ENCODE data around the gene HLTF. TPM values are rescaled to one million over a fixed set of nuclear protein-coding genes. Genes with fewer than 3 reads are reported as not detected.

HLTF gene
- total and polyA plus RNA-seq, 5 experiments from 2014 or later, result 26.1 to 34.6 (median 31.0) TPM

GRCh38 chr3:149026718-149027117, 59.6 kb downstream of the HLTF start:
- H3K36me3 Mint-ChIP-seq, result peaks cover 12 to 73% (median 31%) of the 10 kb centered on the region in 3 donors
- no peak for DNase-seq

GRCh38 chr3:149023951-149024350, 62.4 kb downstream of the HLTF start:
- ATAC-seq (no peak), DNase-seq (no peak)
- H3K27me3 Mint-ChIP-seq, result no peaks in the 10 kb centered on the region
- peaks cover 0 to 6% (median 0%) of the 10 kb centered on the region in 9 donors for H3K9me3 Mint-ChIP-seq
- H3K36me3 Mint-ChIP-seq, result peaks cover 12 to 71% (median 28%) of the 10 kb centered on the region in 3 donors
- no peak overlapping the region for H3K27ac Mint-ChIP-seq
- H3K4me3 Mint-ChIP-seq, result no peak overlapping the region
- POLR2A ChIA-PET, result no interaction called here
- peaks cover 0 to 5% (median 2%) of the 10 kb centered on the region in 4 donors for H3K4me1 Mint-ChIP-seq

More at GRCh38 chr3:149026718-149027117, 59.6 kb downstream of the HLTF start:
- no peak for ATAC-seq
- Mint-ChIP-seq H3K4me1 (no peaks in the 10 kb centered on the region), H3K27me3 (no peaks in the 10 kb centered on the region), H3K27ac (peak overlapping the region in 8 of 10 donors; percentile 5 to 80 (median 52)), H3K4me3 (no peak overlapping the region), H3K9me3 (peaks cover 0 to 6% (median 0%) of the 10 kb centered on the region in 9 donors)
- POLR2A ChIA-PET, result no interaction called here

GRCh38 chr3:149021830-149022229, 64.5 kb downstream of the HLTF start:
- Mint-ChIP-seq H3K4me1 (peaks cover 0 to 8% (median 2%) of the 10 kb centered on the region in 4 donors), H3K27me3 (no peaks in the 10 kb centered on the region), H3K9me3 (peaks cover 0 to 6% (median 0%) of the 10 kb centered on the region in 9 donors), H3K27ac (peak overlapping the region in 1 of 10 donors; percentile 50), H3K4me3 (no peak overlapping the region), H3K36me3 (peaks cover 12 to 66% (median 26%) of the 10 kb centered on the region in 3 donors)
- ATAC-seq (no peak), DNase-seq (no peak)
- POLR2A ChIA-PET, result no interaction called here

- Mint-ChIP-seq H3K36me3 (peaks cover 12 to 64% (median 26%) of the 10 kb centered on the region in 3 donors), H3K27me3 (no peaks in the 10 kb centered on the region), H3K4me1 (peaks cover under 1 to 11% (median 7%) of the 10 kb centered on the region in 4 donors), H3K9me3 (peaks cover 0 to 6% (median 0%) of the 10 kb centered on the region in 9 donors), H3K4me3 (no peak overlapping the region), H3K27ac (peak overlapping the region in 1 of 10 donors; percentile 2)
- no peak for DNase-seq
- POLR2A ChIA-PET, result no interaction called here
- no peak for ATAC-seq
Measured at GRCh38 chr3:149020839-149021252, 65.5 kb downstream of the HLTF start.

GRCh38 chr3:149020196-149020838, 66.0 kb downstream of the HLTF start:
- peak overlapping the region in 2 of 10 donors; percentile 2 to 10 for H3K27ac Mint-ChIP-seq
- POLR2A ChIA-PET, result no interaction called here

GRCh38 chr3:149019580-149019979, 66.8 kb downstream of the HLTF start:
- no peak for ATAC-seq
- Mint-ChIP-seq H3K9me3 (peaks cover 0 to 1% (median 0%) of the 10 kb centered on the region in 9 donors), H3K27ac (peak overlapping the region in 4 of 10 donors; percentile 7 to 55 (median 20)), H3K36me3 (peaks cover 12 to 68% (median 23%) of the 10 kb centered on the region in 3 donors), H3K27me3 (no peaks in the 10 kb centered on the region), H3K4me3 (no peak overlapping the region), H3K4me1 (peaks cover 9 to 17% (median 13%) of the 10 kb centered on the region in 4 donors)
- no peak for DNase-seq
- POLR2A ChIA-PET, result no interaction called here

More at GRCh38 chr3:149020196-149020838, 66.0 kb downstream of the HLTF start:
- DNase-seq (no peak), ATAC-seq (no peak)
- peaks cover 6 to 14% (median 11%) of the 10 kb centered on the region in 4 donors for H3K4me1 Mint-ChIP-seq
- H3K27me3 Mint-ChIP-seq, result no peaks in the 10 kb centered on the region
- no peak overlapping the region for H3K4me3 Mint-ChIP-seq
- H3K36me3 Mint-ChIP-seq, result peaks cover 14 to 68% (median 31%) of the 10 kb centered on the region in 3 donors
- H3K9me3 Mint-ChIP-seq, result peaks cover 0 to 6% (median 0%) of the 10 kb centered on the region in 9 donors

GRCh38 chr3:149018247-149018646, 68.1 kb downstream of the HLTF start:
- DNase-seq (no peak), ATAC-seq (no peak)
- peaks cover 10 to 18% (median 15%) of the 10 kb centered on the region in 4 donors for H3K4me1 Mint-ChIP-seq
- H3K27me3 Mint-ChIP-seq, result no peaks in the 10 kb centered on the region
- H3K9me3 Mint-ChIP-seq, result no peaks in the 10 kb centered on the region
- no peak overlapping the region for H3K4me3 Mint-ChIP-seq
- H3K36me3 Mint-ChIP-seq, result peaks cover 6 to 64% (median 20%) of the 10 kb centered on the region in 3 donors
- POLR2A ChIA-PET, result no interaction called here
- H3K27ac Mint-ChIP-seq, result peak overlapping the region in 2 of 10 donors; percentile 1 to 53

- H3K4me3 Mint-ChIP-seq, result no peak overlapping the region
- no peaks in the 10 kb centered on the region for H3K9me3 Mint-ChIP-seq
- H3K36me3 Mint-ChIP-seq, result peaks cover 6 to 60% (median 15%) of the 10 kb centered on the region in 3 donors
- POLR2A ChIA-PET, result no interaction called here
- H3K27ac Mint-ChIP-seq, result peak overlapping the region in 1 of 10 donors; percentile 57
- ATAC-seq (no peak), DNase-seq (no peak)
- peaks cover 10 to 18% (median 15%) of the 10 kb centered on the region in 4 donors for H3K4me1 Mint-ChIP-seq
- no peaks in the 10 kb centered on the region for H3K27me3 Mint-ChIP-seq
Measured at GRCh38 chr3:149016669-149017541, 69.4 kb downstream of the HLTF start.

GRCh38 chr3:149016242-149016641, 70.1 kb downstream of the HLTF start:
- DNase-seq (no peak), ATAC-seq (no peak)
- H3K4me1 Mint-ChIP-seq, result peaks cover 12 to 18% (median 15%) of the 10 kb centered on the region in 4 donors
- no peaks in the 10 kb centered on the region for H3K27me3 Mint-ChIP-seq
- peaks cover 8 to 64% (median 21%) of the 10 kb centered on the region in 3 donors for H3K36me3 Mint-ChIP-seq
- no peaks in the 10 kb centered on the region for H3K9me3 Mint-ChIP-seq
- H3K27ac Mint-ChIP-seq, result peak overlapping the region in 2 of 10 donors; percentile 12 to 57
- POLR2A ChIA-PET, result no interaction called here
- H3K4me3 Mint-ChIP-seq, result no peak overlapping the region

- ATAC-seq, result no peak
- peaks cover 13 to 20% (median 15%) of the 10 kb centered on the region in 4 donors for H3K4me1 Mint-ChIP-seq
Measured at GRCh38 chr3:149015393-149015792, 70.9 kb downstream of the HLTF start.

GRCh38 chr3:149013726-149014125, 72.6 kb downstream of the HLTF start:
- H3K4me3 Mint-ChIP-seq, result no peak overlapping the region

More at GRCh38 chr3:149015393-149015792, 70.9 kb downstream of the HLTF start:
- Mint-ChIP-seq H3K36me3 (peaks cover 12 to 66% (median 30%) of the 10 kb centered on the region in 3 donors), H3K27ac (peak overlapping the region in 4 of 10 donors; percentile 11 to 57 (median 14)), H3K27me3 (no peaks in the 10 kb centered on the region), H3K4me3 (no peak overlapping the region), H3K9me3 (no peaks in the 10 kb centered on the region)
- DNase-seq, result no peak
- POLR2A ChIA-PET, result no interaction called here

GRCh38 chr3:149011676-149012075, 74.7 kb downstream of the HLTF start:
- POLR2A ChIA-PET, result no interaction called here
- no peak for DNase-seq
- Mint-ChIP-seq H3K36me3 (peaks cover 22 to 77% (median 45%) of the 10 kb centered on the region in 3 donors), H3K4me1 (peaks cover 16 to 26% (median 22%) of the 10 kb centered on the region in 4 donors), H3K27me3 (no peaks in the 10 kb centered on the region), H3K4me3 (no peak overlapping the region), H3K9me3 (no peaks in the 10 kb centered on the region), H3K27ac (no peak overlapping the region)
- no peak for ATAC-seq

More at GRCh38 chr3:149013726-149014125, 72.6 kb downstream of the HLTF start:
- Mint-ChIP-seq H3K9me3 (no peaks in the 10 kb centered on the region), H3K4me1 (peaks cover 17 to 25% (median 21%) of the 10 kb centered on the region in 4 donors), H3K27me3 (no peaks in the 10 kb centered on the region), H3K27ac (no peak overlapping the region), H3K36me3 (peaks cover 12 to 71% (median 39%) of the 10 kb centered on the region in 3 donors)
- ATAC-seq (no peak), DNase-seq (no peak)
- POLR2A ChIA-PET, result no interaction called here

Data from naive thymus-derived CD8-positive, alpha-beta T cell (primary cell).